NT2/D1 (cell line): ENCODE results near the gene EML3.
A peak's percentile ranks its signal among the peaks of the same experiment; 100 is the strongest.
"Not testable (repeated sequence)": the region's sequence is repeated elsewhere in the genome, so short reads cannot be mapped to it uniquely, and the experiment has no call there.

Experiments
- DNase-seq: peaks from one replicate; pipeline ENCODE4 v3.0.0-alpha.2; 2011; ENCODE audit warnings: low read depth, low spot score
- H3K27me3 ChIP-seq: 2 replicates; pipeline ENCODE4 v1.6.0; 2011; ENCODE audit warnings: mild to moderate bottlenecking; ENCODE audit not compliant: insufficient read length, insufficient read depth
- H3K36me3 ChIP-seq: 2 replicates; pipeline ENCODE4 v1.6.1; 2011; ENCODE audit warnings: mild to moderate bottlenecking, low read length, mixed read lengths; ENCODE audit not compliant: insufficient read depth, insufficient read length
- H3K4me1 ChIP-seq: 2 replicates; pipeline ENCODE4 v1.5.1; 2011; ENCODE audit not compliant: insufficient read depth, insufficient read length
- H3K4me3 ChIP-seq: 2 replicates; pipeline ENCODE4 v1.5.1; 2011; ENCODE audit warnings: low read depth; ENCODE audit not compliant: insufficient read length
- H3K9ac ChIP-seq: 2 replicates; pipeline ENCODE4 v1.6.0; 2011; ENCODE audit warnings: low read depth; ENCODE audit not compliant: insufficient read length
- H3K9me3 ChIP-seq: 2 replicates; pipeline ENCODE4 v1.5.1; 2011; ENCODE audit warnings: mild to moderate bottlenecking, low read length; ENCODE audit not compliant: insufficient read depth
- SUZ12 ChIP-seq: IDR thresholded peaks from 2 replicates; pipeline ENCODE4 v1.6.1; 2011; ENCODE audit not compliant: insufficient read length, insufficient read depth; ENCODE audit errors: extremely low read depth
- YY1 ChIP-seq: IDR thresholded peaks from 2 replicates; pipeline ENCODE4 v1.6.1; 2011; ENCODE audit not compliant: insufficient read length, insufficient read depth
- ZNF274 ChIP-seq: IDR thresholded peaks from 2 replicates; pipeline ENCODE4 v1.6.1; 2011; ENCODE audit warnings: mild to moderate bottlenecking, low read depth, low read length

The EML3 gene

DNA sequence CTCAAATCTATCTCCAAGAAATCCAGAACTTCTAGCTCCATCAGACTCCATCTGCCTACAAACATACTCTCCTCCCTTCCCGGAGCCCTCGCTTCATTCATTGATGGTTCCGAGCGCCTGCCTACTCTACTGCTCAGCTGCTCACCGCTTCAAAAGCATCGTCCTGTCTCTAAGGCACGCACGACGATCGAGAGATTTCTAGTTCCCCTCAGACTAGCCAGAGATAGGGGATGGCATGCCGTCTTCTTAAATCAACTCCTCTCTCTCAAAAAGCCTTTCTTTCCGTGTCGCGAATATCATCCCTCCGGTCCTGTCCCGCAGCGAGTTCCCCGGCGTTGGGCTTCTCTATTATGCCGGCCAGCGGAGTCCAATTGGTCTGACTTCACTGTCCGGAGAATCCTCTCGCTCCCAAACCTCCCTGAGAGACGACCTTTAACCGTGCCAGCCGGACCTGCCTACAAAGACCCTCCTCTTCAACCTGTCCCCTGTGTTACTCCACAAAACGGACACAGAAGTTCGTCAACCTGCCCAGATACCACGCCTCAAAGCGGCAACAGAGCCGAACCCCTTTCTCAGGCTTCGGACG, 39.5 kb downstream of the EML3 start:
- no peaks in the 10 kb centered on the region for H3K9me3 ChIP-seq
- peak overlapping the region; percentile 97 for H3K4me3 ChIP-seq
- DNase-seq, result no peak
- peak overlapping the region; percentile 100 for H3K9ac ChIP-seq
- peaks cover 81% of the 10 kb centered on the region for H3K36me3 ChIP-seq
- H3K27me3 ChIP-seq, result no peaks in the 10 kb centered on the region
- TF ChIP-seq ZNF274 (no peak), YY1 (no peak), SUZ12 (no peak)
- peaks cover 14% of the 10 kb centered on the region for H3K4me1 ChIP-seq

DNA sequence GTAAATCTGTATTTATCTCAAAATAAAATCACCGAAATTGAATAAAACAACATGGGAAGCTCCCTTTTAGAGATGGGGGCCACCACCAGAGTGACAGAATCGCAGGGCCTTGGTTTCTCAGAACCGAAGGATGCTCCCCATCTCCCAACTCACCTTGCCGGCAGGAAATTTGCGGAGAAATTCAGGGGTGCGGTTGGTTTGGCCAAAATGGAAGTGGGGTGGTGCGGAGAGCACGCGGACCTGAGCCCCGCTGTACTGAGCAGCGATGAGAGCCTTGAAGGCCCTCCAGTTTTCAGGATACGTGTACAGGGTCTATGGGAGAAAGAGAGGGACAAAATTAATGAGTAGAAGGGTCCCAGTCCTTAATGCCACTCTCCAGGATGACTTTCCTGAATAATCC, 40.1 kb downstream of the EML3 start:
- Histone ChIP-seq H3K36me3 (peaks cover 81% of the 10 kb centered on the region), H3K27me3 (no peaks in the 10 kb centered on the region), H3K4me3 (peak overlapping the region; percentile 97), H3K9me3 (no peaks in the 10 kb centered on the region), H3K9ac (peak overlapping the region; percentile 100), H3K4me1 (peaks cover 14% of the 10 kb centered on the region)
- no peak for TF ChIP-seq ZNF274
- TF ChIP-seq SUZ12, result no peak
- TF ChIP-seq YY1, result no peak
- no peak for DNase-seq

DNA sequence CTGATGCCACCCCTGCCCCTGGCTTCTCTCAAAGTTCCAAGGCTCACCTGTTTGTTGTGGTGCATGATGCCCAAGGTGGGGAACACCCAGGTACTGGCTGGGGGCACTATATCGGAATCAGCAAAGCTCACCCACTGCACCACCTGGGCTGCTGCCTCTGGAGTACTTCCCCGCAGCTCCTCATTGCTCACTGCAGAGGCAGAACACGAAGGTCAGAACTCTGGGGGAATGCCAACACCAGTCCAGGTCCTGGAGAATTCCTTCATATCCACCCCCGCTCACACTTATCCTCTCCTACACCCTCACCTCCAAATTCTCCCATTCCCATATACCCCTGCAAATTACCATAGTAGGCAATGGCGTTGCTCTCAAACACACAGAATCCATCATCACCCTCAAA, 41.1 kb downstream of the EML3 start:
- H3K9me3 ChIP-seq, H3K27me3 ChIP-seq, DNase-seq: not testable (repeated sequence)
- H3K36me3 ChIP-seq, result peaks cover 81% of the 10 kb centered on the region
- peak overlapping the region; percentile 100 for H3K9ac ChIP-seq
- peak overlapping the region; percentile 97 for H3K4me3 ChIP-seq
- peaks cover 14% of the 10 kb centered on the region for H3K4me1 ChIP-seq

DNA sequence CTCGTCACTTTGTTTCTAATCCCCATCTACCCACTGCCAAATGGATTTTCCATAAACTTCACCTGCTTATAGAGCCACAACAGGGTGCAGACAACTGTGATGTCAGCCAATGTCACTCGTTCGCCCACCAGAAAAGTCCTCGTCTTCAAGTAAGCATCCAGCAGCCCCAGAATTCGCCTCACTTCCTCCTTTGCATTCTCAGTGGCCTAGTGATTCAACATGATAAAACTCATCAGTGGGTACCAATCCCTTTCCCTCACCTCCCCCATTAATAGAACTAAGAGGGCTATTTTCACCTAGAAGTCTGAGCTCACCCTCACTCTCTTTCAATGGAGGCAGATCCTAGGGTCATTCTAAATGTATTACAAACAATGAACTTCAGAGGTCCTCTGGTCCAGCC, 41.7 kb downstream of the EML3 start:
- DNase-seq, H3K4me3 ChIP-seq, H3K9me3 ChIP-seq, H3K27me3 ChIP-seq: not testable (repeated sequence)
- Histone ChIP-seq H3K9ac (peak overlapping the region; percentile 100), H3K36me3 (peaks cover 81% of the 10 kb centered on the region), H3K4me1 (peaks cover 14% of the 10 kb centered on the region)

DNA sequence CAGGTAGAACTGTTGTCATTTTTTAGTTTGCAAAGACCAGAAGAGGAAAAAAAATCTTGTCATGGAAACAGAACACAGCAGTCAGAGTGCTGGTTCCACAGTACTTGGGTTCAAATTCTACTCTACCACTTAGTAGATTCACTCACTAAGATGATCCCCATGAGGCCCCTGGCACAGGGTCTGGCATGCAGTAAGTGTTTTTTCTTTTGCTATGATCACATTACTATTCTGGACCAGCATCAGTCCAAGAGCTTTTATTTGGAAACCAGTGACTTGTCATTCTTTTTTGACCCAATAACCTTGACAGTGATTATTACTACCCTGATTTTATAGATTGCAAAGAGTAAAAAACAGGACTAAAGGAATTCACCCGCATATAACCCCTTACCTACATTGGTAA, 43.0 kb downstream of the EML3 start:
- Histone ChIP-seq H3K9ac (peak overlapping the region; percentile 21), H3K36me3 (peaks cover 85% of the 10 kb centered on the region), H3K27me3 (no peaks in the 10 kb centered on the region), H3K9me3 (no peaks in the 10 kb centered on the region), H3K4me1 (peaks cover 6% of the 10 kb centered on the region), H3K4me3 (no peak overlapping the region)
- DNase-seq, result no peak
- TF ChIP-seq ZNF274, result no peak
- no peak for TF ChIP-seq YY1
- no peak for TF ChIP-seq SUZ12

DNA sequence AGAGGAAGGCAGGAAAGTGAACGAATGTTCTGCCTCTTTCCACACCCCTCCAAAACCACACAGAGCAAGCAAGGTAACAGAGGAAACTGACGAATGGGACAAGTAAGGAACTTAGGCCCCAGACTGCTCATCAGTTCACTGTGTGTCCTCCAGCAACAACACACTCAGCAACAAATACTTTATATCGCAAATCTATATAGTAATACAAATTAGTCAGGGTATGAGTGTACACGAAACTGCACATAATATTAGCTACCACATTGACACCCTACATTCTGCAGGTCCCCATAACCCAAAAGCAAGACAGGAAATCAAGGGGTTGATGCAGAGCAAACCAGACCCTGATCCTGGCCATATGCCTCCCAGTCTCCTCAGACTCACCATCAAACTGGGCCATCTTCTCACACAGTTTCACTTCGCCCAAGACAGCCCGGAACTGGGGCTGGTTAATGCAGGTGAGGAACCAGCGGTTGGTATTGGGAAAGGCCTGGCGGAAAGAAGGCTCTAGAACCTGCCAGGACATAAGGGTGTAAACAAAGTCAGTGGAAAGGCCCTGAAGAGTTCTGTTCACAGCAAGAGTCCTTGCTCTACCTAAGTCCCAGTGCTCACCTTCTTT, 45.4 kb downstream of the EML3 start:
- no peak for DNase-seq
- H3K36me3 ChIP-seq, result peaks cover 92% of the 10 kb centered on the region
- no peak for TF ChIP-seq ZNF274
- no peak for TF ChIP-seq SUZ12
- TF ChIP-seq YY1, result no peak
- no peaks in the 10 kb centered on the region for H3K27me3 ChIP-seq
- no peaks in the 10 kb centered on the region for H3K9me3 ChIP-seq
- peak overlapping the region; percentile 24 for H3K9ac ChIP-seq
- H3K4me1 ChIP-seq, result peaks cover 10% of the 10 kb centered on the region
- no peak overlapping the region for H3K4me3 ChIP-seq

DNA sequence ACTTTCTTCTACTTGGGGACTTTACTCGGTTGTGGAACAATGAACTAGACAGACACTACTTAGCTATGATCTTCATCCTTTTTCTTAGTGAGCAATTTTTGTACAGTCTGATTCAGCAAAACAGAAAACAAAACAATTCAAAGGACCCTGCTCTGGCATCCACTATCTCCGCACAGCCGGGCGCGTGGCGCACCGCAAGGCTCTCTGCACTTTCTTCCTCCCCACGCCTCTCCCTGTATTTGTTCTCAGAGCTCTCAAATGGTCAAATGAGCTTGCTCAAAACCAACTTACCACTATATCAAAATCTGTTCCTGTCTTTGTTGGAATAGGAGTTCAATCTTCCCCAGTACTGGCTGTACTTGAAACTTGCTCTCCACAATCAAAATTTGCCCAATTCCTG, 46.3 kb downstream of the EML3 start:
- no peak overlapping the region for H3K4me3 ChIP-seq
- H3K9me3 ChIP-seq, result no peaks in the 10 kb centered on the region
- DNase-seq, result no peak
- no peak overlapping the region for H3K9ac ChIP-seq
- H3K4me1 ChIP-seq, result peaks cover 6% of the 10 kb centered on the region
- no peaks in the 10 kb centered on the region for H3K27me3 ChIP-seq
- peaks cover 85% of the 10 kb centered on the region for H3K36me3 ChIP-seq
- TF ChIP-seq ZNF274 (no peak), YY1 (no peak), SUZ12 (no peak)

DNA sequence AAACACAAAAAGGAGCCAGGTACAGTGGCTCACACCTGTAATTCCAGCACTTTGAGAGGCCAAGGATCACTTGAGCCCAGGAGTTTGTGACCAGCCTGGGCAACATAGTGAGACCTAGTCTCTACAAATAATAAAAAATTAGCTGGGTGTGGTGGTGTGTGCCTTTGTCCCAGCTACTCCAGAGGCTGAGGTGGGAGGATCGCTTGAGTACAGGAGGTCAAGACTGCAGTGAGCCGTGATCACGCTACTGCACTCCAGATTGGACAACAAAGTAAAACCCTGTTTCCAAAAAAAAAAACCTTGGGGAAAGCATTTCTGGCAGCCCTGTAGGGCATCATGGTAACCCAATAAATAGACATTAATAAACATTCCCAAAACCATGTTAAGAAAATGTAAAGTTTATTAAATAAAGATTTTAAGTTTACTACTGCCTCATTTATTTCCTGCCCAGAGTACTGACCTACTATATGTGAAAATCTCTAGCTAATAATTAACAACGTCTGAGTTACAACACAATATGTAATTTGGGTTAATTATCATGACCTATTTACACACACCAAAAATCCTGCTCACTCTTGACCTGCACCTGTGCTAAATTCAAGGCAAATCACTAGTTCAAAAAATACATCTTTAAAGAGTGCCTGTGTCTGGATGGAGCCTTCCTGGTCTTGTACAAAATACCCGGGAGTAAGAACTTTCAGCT, 47.3 kb downstream of the EML3 start:
- Histone ChIP-seq H3K9ac (no peak overlapping the region), H3K36me3 (peaks cover 82% of the 10 kb centered on the region), H3K9me3 (no peaks in the 10 kb centered on the region), H3K4me1 (peaks cover 6% of the 10 kb centered on the region), H3K27me3 (no peaks in the 10 kb centered on the region), H3K4me3 (no peak overlapping the region)
- DNase-seq, result no peak
- TF ChIP-seq ZNF274, result no peak
- no peak for TF ChIP-seq SUZ12
- no peak for TF ChIP-seq YY1

DNA sequence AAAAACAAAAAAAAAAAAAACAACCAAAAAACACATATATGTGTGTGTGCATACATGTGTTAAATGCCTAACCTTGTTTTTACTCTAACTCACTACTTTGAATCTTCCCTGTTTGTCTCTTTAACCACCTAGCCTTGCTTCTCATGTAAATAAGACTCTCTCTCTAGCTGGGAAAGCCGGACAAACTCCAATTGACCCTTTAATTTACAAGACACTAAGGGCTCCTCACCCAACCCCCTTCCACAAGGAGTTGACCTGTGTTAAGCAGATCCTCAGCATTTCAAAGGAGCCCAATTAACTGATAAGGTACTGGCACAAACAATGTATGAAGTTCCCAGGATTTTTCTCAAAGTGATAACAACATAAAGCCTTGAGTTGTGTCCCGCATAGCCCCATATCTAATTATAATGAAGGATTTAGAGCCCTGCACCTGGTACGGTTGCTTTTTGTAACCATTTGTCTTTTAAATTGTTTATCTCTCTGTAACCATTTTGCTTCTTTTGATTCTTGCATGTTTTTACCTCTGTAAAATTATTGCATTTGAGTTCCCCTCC, 50.8 kb downstream of the EML3 start:
- not testable (repeated sequence) for H3K9ac ChIP-seq, H3K9me3 ChIP-seq, H3K4me3 ChIP-seq, H3K27me3 ChIP-seq
- Histone ChIP-seq H3K36me3 (peaks cover 85% of the 10 kb centered on the region), H3K4me1 (peaks cover 27% of the 10 kb centered on the region)
- DNase-seq, result peak; percentile 95
